Neural cell (in vitro differentiated cells): ENCODE measurements around the gene CLDN34. TPM values are rescaled to one million over a fixed set of nuclear protein-coding genes. Genes with fewer than 3 reads are reported as not detected.

Experiments used
- H2AFZ ChIP-seq: fragments of 200-600, 300-800 bp; sonication (generic), shearing (Covaris generic); 2 replicates; pipeline ENCODE4 v1.6.0; 2014; ENCODE audit warnings: low read depth, mild to moderate bottlenecking, antibody characterized with exemption, low read length, moderate library complexity
- H3F3A ChIP-seq: fragments of 200-600 bp; shearing (Covaris generic); 2 replicates; pipeline ENCODE4 v1.6.1; 2016; ENCODE audit warnings: mild to moderate bottlenecking, moderate library complexity, mixed read lengths, antibody characterized with exemption, low read length; ENCODE audit not compliant: insufficient read depth, poor library complexity, severe bottlenecking
- H3K27ac ChIP-seq: fragments of 200-600, 300-800 bp; sonication (generic), shearing (Covaris generic); 2 replicates; pipeline ENCODE4 v1.5.1; 2014; ENCODE audit warnings: mild to moderate bottlenecking, low read length, moderate library complexity
- H3K27me3 ChIP-seq: fragments of 300-800, 200-600 bp; sonication (generic), shearing (Covaris generic); 2 replicates; pipeline ENCODE4 v1.6.0; 2014; ENCODE audit warnings: mild to moderate bottlenecking, low read depth, low read length, moderate library complexity; ENCODE audit not compliant: insufficient read depth
- H3K36me3 ChIP-seq: fragments of 300-800, 200-600 bp; sonication (generic), shearing (Covaris generic); 2 replicates; pipeline ENCODE4 v1.5.1; 2014; ENCODE audit warnings: mild to moderate bottlenecking, antibody characterized with exemption, low read length, moderate library complexity; ENCODE audit not compliant: insufficient read depth
- H3K4me2 ChIP-seq: fragments of 300-800, 200-600 bp; sonication (generic), shearing (Covaris generic); 2 replicates; pipeline ENCODE4 v1.6.0; 2014; ENCODE audit warnings: mild to moderate bottlenecking, low read length
- H3K4me3 ChIP-seq: fragments of 300-800, 200-600 bp; sonication (generic), shearing (Covaris generic); 2 replicates; pipeline ENCODE4 v1.5.1; 2014; ENCODE audit warnings: mild to moderate bottlenecking, low read length, moderate library complexity
- H3K79me2 ChIP-seq: fragments of 200-600 bp; shearing (Covaris generic); replicated peaks from 2 replicates; pipeline ENCODE4 v1.6.0; 2014; ENCODE audit warnings: mild to moderate bottlenecking, low read length, moderate library complexity; ENCODE audit not compliant: insufficient read depth
- H3K9ac ChIP-seq: fragments of 300-800, 200-600 bp; sonication (generic), shearing (Covaris generic); 2 replicates; pipeline ENCODE4 v1.6.1; 2016; ENCODE audit warnings: mild to moderate bottlenecking, low read length, mixed read lengths
- H3K9me2 ChIP-seq: fragments of 200-600 bp; shearing (Covaris generic); 2 replicates; pipeline ENCODE4 v1.6.1; 2016; ENCODE audit warnings: mild to moderate bottlenecking, low read length, mixed read lengths; ENCODE audit not compliant: insufficient read depth
- H3K9me3 ChIP-seq: fragments of 200-600, 300-800 bp; sonication (generic), shearing (Covaris generic); 2 replicates; pipeline ENCODE4 v1.6.1; 2016; ENCODE audit warnings: mild to moderate bottlenecking, mixed run types, low read length, moderate library complexity, mixed read lengths
- H4K20me1 ChIP-seq: fragments of 200-600 bp; shearing (Covaris generic); 2 replicates; pipeline ENCODE4 v1.6.1; 2016; ENCODE audit warnings: mild to moderate bottlenecking, mixed run types; ENCODE audit not compliant: insufficient read depth
- EP300 ChIP-seq: fragments of 450-650 bp; conservative IDR thresholded peaks from 2 replicates; pipeline ENCODE4 v1.6.1; 2014; ENCODE audit warnings: antibody characterized with exemption, mild to moderate bottlenecking, moderate library complexity; ENCODE audit not compliant: poor library complexity, severe bottlenecking
- EZH2 ChIP-seq: fragments of 200-600, 300-800 bp; shearing (Covaris generic), sonication (generic); IDR thresholded peaks from 2 replicates; pipeline ENCODE4 v1.6.1; 2014; ENCODE audit warnings: antibody characterized with exemption, low read length, borderline replicate concordance, mild to moderate bottlenecking; ENCODE audit not compliant: insufficient read depth, poor library complexity, severe bottlenecking
- MXI1 ChIP-seq: fragments of 450-650 bp; conservative IDR thresholded peaks from 2 replicates; pipeline ENCODE4 v1.6.1; 2014; ENCODE audit warnings: antibody characterized with exemption, mild to moderate bottlenecking; ENCODE audit not compliant: poor library complexity, severe bottlenecking
- POLR2AphosphoS5 ChIP-seq: IDR thresholded peaks from 2 replicates; pipeline ENCODE4 v1.6.1; 2012
- RAD21 ChIP-seq: fragments of 450-650 bp; conservative IDR thresholded peaks from 2 replicates; pipeline ENCODE4 v1.6.1; 2014; ENCODE audit warnings: antibody characterized with exemption, mild to moderate bottlenecking, moderate library complexity
- REST ChIP-seq: IDR thresholded peaks from 2 replicates; pipeline ENCODE4 v1.6.1; 2012; ENCODE audit warnings: borderline replicate concordance
- SMC3 ChIP-seq: fragments of 450-650 bp; conservative IDR thresholded peaks from 2 replicates; pipeline ENCODE4 v1.6.1; 2014; ENCODE audit warnings: antibody characterized with exemption, mild to moderate bottlenecking, moderate library complexity; ENCODE audit not compliant: poor library complexity
- TAF1 ChIP-seq: IDR thresholded peaks from 2 replicates; pipeline ENCODE4 v1.6.1; 2012; ENCODE audit warnings: low read depth
- polyA plus RNA-seq: library from polyadenylated mRNA; depleted of rRNA; stranded (reverse); fragments of >200 nt; gene quantifications from 2 replicates; pipeline ENCODE4 v1.2.3, GENCODE V29; 2014
- TF ChIP-seq, protein P1 (sequence below): fragments of 450-650 bp; IDR thresholded peaks from 2 replicates; pipeline ENCODE4 v1.5.1; 2014; ENCODE audit warnings: antibody characterized with exemption, mild to moderate bottlenecking, moderate library complexity; ENCODE audit not compliant: poor library complexity, severe bottlenecking

The CLDN34 gene
- polyA plus RNA-seq, 1 donor from 2014 or later = not detected

DNA sequence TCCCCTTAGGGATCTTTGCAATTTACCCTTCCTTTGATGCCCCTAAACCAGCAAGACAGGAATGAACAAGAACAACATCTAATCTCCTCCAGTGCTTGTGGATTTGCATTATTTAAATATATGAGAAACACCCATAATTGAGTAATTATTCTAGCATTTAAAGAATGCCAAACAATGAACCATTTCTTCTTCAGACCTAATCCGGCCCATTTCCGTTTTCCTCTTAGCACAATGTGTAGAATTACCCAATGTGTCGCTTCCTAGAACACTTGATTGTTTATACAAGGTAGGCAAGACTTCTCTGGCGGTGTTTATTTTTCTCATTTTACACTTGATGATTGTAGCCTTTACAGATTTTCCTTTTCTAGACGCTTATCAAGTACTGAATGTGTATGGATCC lies 43.5 kb downstream of the CLDN34 start:
- no peaks in the 10 kb centered on the region for H4K20me1 ChIP-seq
- no peak overlapping the region for H2AFZ ChIP-seq
- H3K79me2 ChIP-seq = no peaks in the 10 kb centered on the region
- no peaks in the 10 kb centered on the region for H3K9me3 ChIP-seq
- no peaks in the 10 kb centered on the region for H3F3A ChIP-seq
- no peaks in the 10 kb centered on the region for H3K27me3 ChIP-seq
- no peaks in the 10 kb centered on the region for H3K36me3 ChIP-seq
- no peak overlapping the region for H3K4me2 ChIP-seq
- no peak overlapping the region for H3K9ac ChIP-seq
- H3K9me2 ChIP-seq = no peaks in the 10 kb centered on the region
- TF ChIP-seq TAF1 = no peak
- TF ChIP-seq, protein P1, sequence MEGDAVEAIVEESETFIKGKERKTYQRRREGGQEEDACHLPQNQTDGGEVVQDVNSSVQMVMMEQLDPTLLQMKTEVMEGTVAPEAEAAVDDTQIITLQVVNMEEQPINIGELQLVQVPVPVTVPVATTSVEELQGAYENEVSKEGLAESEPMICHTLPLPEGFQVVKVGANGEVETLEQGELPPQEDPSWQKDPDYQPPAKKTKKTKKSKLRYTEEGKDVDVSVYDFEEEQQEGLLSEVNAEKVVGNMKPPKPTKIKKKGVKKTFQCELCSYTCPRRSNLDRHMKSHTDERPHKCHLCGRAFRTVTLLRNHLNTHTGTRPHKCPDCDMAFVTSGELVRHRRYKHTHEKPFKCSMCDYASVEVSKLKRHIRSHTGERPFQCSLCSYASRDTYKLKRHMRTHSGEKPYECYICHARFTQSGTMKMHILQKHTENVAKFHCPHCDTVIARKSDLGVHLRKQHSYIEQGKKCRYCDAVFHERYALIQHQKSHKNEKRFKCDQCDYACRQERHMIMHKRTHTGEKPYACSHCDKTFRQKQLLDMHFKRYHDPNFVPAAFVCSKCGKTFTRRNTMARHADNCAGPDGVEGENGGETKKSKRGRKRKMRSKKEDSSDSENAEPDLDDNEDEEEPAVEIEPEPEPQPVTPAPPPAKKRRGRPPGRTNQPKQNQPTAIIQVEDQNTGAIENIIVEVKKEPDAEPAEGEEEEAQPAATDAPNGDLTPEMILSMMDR = no peak
- TF ChIP-seq EZH2 = no peak
- TF ChIP-seq RAD21 = no peak
- TF ChIP-seq EP300 = no peak
- TF ChIP-seq SMC3 = no peak
- TF ChIP-seq MXI1 = no peak
- TF ChIP-seq POLR2AphosphoS5 = no peak
- no peak for TF ChIP-seq REST
- no peak overlapping the region for H3K4me3 ChIP-seq
- no peak overlapping the region for H3K27ac ChIP-seq

DNA sequence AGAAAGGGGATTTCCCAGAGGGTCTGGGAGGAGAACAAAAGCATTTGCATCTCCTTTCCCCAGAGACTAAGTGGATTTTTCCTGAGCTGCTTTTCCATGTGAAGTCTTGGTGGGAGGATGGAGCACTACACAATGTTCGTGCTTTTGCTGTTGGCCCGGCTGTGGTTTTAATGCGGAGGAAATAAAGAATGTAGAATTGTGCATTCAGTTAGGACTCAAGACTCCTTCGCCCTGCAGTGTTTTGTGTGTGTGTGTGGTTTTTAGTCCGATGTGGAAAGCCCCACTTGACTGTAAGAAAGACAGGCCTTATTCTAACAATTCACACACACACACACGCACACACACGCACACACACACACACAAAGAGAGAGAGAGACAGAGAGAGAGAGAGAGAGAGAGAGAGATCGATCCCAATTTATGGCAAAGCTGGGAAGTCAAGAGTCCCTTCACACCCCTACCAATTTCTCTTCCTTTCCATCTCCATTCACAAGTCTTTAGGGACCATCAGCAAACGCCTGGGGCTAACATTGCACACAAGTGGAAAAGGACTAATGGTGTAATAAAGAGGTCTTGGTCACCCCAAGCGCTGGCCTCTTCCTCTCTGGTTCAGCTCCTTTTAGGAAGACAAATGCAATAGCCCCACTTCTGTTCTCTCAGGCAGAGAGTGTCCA lies 44.2 kb downstream of the CLDN34 start:
- Histone ChIP-seq H3K9me2 (no peaks in the 10 kb centered on the region), H4K20me1 (no peaks in the 10 kb centered on the region), H3K79me2 (no peaks in the 10 kb centered on the region), H3K9ac (no peak overlapping the region), H3K4me3 (no peak overlapping the region), H3F3A (no peaks in the 10 kb centered on the region), H3K27me3 (no peaks in the 10 kb centered on the region), H3K27ac (no peak overlapping the region), H3K9me3 (no peaks in the 10 kb centered on the region), H2AFZ (no peak overlapping the region), H3K36me3 (no peaks in the 10 kb centered on the region), H3K4me2 (no peak overlapping the region)
- TF ChIP-seq TAF1 = no peak
- no peak for TF ChIP-seq MXI1
- TF ChIP-seq, protein P1 = no peak
- TF ChIP-seq RAD21 = no peak
- TF ChIP-seq POLR2AphosphoS5 = no peak
- TF ChIP-seq SMC3 = no peak
- TF ChIP-seq EZH2 = no peak
- TF ChIP-seq EP300 = no peak
- TF ChIP-seq REST = no peak
